Type B pancreatic cell (in vitro differentiated cells): ENCODE results near the gene PTPRR. TPM values are rescaled to one million over a fixed set of nuclear protein-coding genes. Genes with fewer than 3 reads are reported as not detected.

Experiments used
- DNase-seq: peaks from one replicate; pipeline ENCODE4 v3.0.0; 2021; ENCODE audit warnings: mixed read lengths; ENCODE audit not compliant: unreplicated experiment; ENCODE audit errors: extremely low spot score
- H3K27ac Mint-ChIP-seq: 2 replicates; pipeline ENCODE4 v1.8.0; 2021; ENCODE audit warnings: mild to moderate bottlenecking, mixed read lengths
- H3K27me3 Mint-ChIP-seq: 2 replicates; pipeline ENCODE4 v1.8.0; 2021; ENCODE audit warnings: mixed read lengths
- H3K36me3 Mint-ChIP-seq: 2 replicates; pipeline ENCODE4 v1.8.0; 2021; ENCODE audit warnings: mixed read lengths
- H3K4me1 Mint-ChIP-seq: one replicate; pipeline ENCODE4 v1.8.0; 2021; ENCODE audit warnings: mixed read lengths; ENCODE audit not compliant: unreplicated experiment
- H3K4me3 Mint-ChIP-seq: 2 replicates; pipeline ENCODE4 v1.8.0; 2021; ENCODE audit warnings: mild to moderate bottlenecking, mixed read lengths
- H3K9me3 Mint-ChIP-seq: 2 replicates; pipeline ENCODE4 v1.8.0; 2021; ENCODE audit warnings: mixed read lengths
- CTCF ChIP-seq: fragments of 200-600 bp; sonication (generic); conservative IDR thresholded peaks from 2 replicates; pipeline ENCODE4 v1.5.0; 2021; ENCODE audit warnings: antibody characterized with exemption, mild to moderate bottlenecking
- total RNA-seq: library from RNA; stranded (reverse); gene quantifications from 2 replicates; pipeline ENCODE4 v1.2.1, GENCODE V29; 2021; ENCODE audit warnings: low replicate concordance

PTPRR gene
- total RNA-seq, 1 donor from 2014 or later = 0.77 TPM

DNA sequence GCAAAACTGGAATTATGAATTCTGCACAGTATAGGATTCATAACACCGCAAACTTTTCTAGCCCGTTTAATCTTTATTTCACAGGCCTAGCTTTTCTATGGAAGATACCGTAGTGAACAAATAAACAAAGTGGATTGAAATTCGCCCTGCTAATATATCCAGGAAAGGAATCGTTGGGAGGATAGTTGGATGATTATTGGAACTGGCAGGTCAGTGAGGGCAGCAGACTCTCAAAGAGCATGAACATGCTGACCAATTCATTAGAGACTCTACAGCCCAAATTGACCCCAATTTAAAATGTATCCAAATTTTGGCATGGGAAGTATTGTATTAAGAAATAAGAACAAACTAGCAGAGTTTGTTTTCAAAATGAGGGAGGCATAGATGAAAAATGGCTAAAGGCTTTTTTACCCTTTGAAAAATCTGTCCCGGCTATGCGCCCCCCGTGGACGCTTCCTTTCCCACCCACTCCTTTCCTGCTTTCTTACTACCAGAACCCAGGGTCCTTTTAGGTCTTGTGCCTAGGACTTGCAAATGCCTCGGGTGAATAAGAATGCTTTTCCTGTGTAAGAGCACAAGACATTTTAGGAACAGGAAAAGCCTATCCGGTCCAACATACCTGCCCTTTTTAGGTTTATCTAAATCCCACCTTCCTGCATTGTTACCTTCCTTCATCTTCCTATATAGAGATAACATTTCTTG is 198.7 kb downstream of the PTPRR start:
- TF ChIP-seq CTCF = no peak
- H3K27ac Mint-ChIP-seq = no peak overlapping the region
- H3K9me3 Mint-ChIP-seq = no peaks in the 10 kb centered on the region
- no peaks in the 10 kb centered on the region for H3K4me1 Mint-ChIP-seq
- no peak overlapping the region for H3K4me3 Mint-ChIP-seq
- H3K27me3 Mint-ChIP-seq = peaks cover 13% of the 10 kb centered on the region
- no peaks in the 10 kb centered on the region for H3K36me3 Mint-ChIP-seq
- DNase-seq = no peak

DNA sequence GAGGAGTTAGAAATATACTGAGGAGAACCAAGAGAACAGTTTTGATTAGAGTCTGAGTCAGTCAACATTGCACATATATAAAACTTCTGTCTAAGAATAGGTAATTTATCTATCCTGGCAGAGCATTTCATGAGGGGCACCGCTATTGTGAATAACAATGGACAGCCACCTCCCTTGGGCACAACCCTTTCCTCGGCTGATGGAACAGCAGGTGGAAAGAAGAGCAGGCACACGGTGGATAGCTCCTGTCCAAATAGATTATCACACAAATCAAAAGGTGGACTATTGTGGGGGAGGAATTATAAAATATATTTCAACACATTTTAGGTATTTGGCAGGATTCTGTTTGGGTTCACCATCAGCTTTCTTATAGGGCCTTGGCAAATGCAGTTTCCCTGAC is 199.3 kb downstream of the PTPRR start:
- H3K36me3 Mint-ChIP-seq = no peaks in the 10 kb centered on the region
- TF ChIP-seq CTCF = no peak

DNA sequence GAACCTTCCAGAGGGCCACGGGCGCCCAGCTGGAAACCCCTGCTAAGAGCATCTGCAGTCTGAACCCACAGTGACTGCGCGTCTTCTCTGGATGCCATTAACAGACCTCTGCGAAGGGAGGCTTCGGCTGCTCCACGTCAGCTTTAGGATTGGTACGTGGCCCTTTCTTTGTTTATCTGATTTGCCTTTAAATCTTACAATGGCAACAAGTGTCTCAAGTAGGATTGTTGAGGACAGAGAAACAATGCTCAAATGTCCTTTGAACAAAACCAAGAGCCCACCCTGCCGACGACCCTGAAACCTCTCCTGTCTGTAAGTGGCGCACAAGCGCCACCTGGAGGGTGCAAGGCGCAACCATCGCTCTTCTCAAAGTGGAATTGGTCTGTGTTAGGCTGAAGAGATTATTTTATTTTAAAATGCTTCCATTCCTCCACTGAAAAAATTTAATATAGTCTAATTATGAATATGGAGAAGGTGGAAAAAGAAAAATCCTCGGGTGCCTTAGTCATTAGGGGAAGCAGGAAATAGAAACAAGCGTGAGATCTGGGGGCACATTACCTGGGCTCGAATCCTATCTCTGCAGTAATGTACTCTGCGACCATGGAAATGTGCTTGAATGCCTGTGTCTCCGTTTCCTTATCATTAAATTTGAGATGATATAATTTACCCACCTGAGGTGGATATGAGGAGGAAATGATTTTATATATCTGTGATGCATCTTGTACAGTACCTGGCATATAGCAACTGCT is 200.7 kb downstream of the PTPRR start:
- Mint-ChIP-seq H3K36me3 (no peaks in the 10 kb centered on the region), H3K27me3 (peaks cover 13% of the 10 kb centered on the region), H3K4me3 (peak overlapping the region; percentile 78), H3K9me3 (no peaks in the 10 kb centered on the region), H3K4me1 (no peaks in the 10 kb centered on the region), H3K27ac (no peak overlapping the region)
- TF ChIP-seq CTCF = peak; percentile 98
- no peak for DNase-seq

More for the DNA sequence above, 199.3 kb downstream of the PTPRR start:
- DNase-seq = no peak
- Mint-ChIP-seq H3K9me3 (no peaks in the 10 kb centered on the region), H3K4me1 (no peaks in the 10 kb centered on the region), H3K4me3 (no peak overlapping the region), H3K27ac (no peak overlapping the region), H3K27me3 (peaks cover 13% of the 10 kb centered on the region)

DNA sequence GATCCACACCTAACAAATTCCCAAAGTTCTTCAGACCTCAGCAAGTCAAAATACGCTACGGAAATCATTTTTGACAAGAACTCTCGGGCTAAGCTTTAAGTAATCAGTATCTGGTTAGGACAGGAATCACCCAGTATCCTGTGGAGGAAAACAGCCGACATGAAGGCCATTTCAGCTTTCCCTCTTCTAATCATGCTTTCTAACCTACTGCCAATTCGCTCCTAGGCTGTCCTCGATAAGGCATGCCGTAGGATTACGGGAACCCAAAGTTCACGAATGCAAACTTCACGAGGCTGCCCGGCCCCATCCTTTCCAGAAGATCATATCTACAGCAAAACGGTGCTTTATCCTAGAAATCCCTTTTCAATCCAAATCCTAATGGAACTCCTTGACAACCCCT is 201.5 kb downstream of the PTPRR start:
- no peaks in the 10 kb centered on the region for H3K9me3 Mint-ChIP-seq
- H3K4me1 Mint-ChIP-seq = no peaks in the 10 kb centered on the region
- H3K27ac Mint-ChIP-seq = no peak overlapping the region
- TF ChIP-seq CTCF = no peak
- no peaks in the 10 kb centered on the region for H3K36me3 Mint-ChIP-seq
- no peak overlapping the region for H3K4me3 Mint-ChIP-seq
- no peak for DNase-seq
- peaks cover 13% of the 10 kb centered on the region for H3K27me3 Mint-ChIP-seq

GRCh38 chr12:70711831-70712230 is 208.7 kb downstream of the PTPRR start:
- no peaks in the 10 kb centered on the region for H3K36me3 Mint-ChIP-seq
- no peaks in the 10 kb centered on the region for H3K9me3 Mint-ChIP-seq
- DNase-seq = no peak
- H3K4me1 Mint-ChIP-seq = no peaks in the 10 kb centered on the region
- H3K27me3 Mint-ChIP-seq = peaks cover 4% of the 10 kb centered on the region
- no peak overlapping the region for H3K27ac Mint-ChIP-seq
- TF ChIP-seq CTCF = no peak
- no peak overlapping the region for H3K4me3 Mint-ChIP-seq
